Inflammatory macrophage treated with lipopolysaccharide for 4 hours (primary cell): Measurements from ENCODE around the gene NOTCH2.
"Not testable (repeated sequence)": the region's sequence is repeated elsewhere in the genome, so short reads cannot be mapped to it uniquely, and the experiment has no call there.

ENCODE experiments used
- DNase-seq: peaks from one replicate; pipeline ENCODE4 v3.0.0-alpha.2; 2020

NOTCH2 gene

DNA sequence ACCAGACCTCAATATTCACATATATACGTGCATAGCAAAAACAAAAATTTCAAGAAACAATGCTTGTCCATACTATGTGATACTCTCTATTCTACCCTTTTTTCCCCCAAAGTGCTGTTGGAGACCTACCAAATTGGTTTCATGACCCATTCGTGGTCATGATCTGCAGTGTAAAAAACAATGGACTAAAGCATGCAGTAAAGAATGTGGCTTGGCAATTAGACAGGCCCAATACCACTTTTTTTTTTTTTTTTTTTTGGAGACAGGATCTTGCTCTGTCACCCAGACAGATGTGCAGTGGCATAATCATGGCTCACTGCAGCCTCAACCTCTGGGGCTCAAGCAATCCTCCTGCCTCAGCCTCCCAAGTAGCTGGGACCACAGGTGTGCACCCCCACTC is 21.3 kb downstream of the NOTCH2 start:
- DNase-seq = not testable (repeated sequence)

GRCh38 chr1:120041771-120042170 is 27.7 kb downstream of the NOTCH2 start:
- not testable (repeated sequence) for DNase-seq

DNA sequence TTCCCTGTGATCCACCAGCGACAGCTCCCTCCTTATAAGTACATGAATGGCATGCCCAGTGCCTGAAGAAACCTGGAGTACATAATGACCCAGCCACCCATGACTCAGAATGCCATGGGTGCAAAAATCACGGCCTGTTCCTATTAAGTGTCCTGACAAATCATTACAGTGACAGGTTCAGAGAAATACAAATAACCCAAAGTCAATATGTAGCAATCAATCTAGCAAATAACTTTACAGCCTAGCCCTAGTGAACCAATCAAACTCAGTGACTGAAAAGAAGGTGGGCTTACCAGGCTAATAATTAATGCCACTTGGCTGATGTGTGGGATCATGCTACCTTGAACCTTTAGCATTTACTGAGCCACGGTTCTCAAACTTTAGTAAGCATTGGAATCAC is 37.2 kb downstream of the NOTCH2 start:
- DNase-seq = not testable (repeated sequence)

- not testable (repeated sequence) for DNase-seq
Measured at GRCh38 chr1:120023791-120024190, 45.7 kb downstream of the NOTCH2 start.

DNA sequence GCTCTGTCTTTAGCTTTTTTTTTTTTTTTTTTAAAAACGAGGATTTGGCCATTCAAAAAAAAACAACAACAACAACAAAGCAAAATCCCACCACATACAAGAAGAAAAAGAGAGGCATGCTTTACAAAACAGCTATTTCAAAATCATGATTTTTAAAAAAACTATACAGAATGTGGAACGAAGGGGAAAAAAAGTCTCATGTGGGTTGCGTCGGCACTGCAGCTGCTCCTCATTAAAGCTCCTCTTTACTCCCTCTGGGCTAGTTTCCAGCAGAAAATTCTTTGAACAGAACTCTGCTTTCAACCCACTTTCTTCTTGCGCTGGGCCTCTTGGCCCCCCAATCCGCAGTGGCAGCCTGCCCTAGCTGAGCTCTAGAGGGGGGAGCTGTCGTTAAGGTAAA is 54.5 kb downstream of the NOTCH2 start:
- DNase-seq = not testable (repeated sequence)

GRCh38 chr1:120008320-120008719 is 61.1 kb downstream of the NOTCH2 start:
- DNase-seq = not testable (repeated sequence)

- not testable (repeated sequence) for DNase-seq
Measured at GRCh38 chr1:120007850-120008249, 61.6 kb downstream of the NOTCH2 start.

DNA sequence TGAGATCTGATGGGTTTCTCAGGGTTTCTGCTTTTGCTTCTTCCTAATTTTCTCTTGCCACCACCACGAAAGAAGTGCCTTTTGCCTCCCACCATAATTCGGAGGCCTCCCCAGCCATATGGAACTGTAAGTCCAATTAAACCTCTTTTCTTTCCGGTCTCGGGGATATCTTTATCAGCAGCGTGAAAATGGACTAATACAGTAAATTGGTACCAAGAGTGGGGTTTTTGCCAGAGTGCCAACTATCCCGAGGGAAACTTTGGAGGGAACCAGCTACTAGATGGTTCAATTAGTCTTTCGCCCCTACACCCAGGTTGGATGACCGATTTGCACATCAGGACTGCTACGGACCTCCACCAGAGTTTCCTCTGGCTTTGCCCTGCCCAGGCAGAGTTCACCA is 68.4 kb downstream of the NOTCH2 start:
- not testable (repeated sequence) for DNase-seq

DNA sequence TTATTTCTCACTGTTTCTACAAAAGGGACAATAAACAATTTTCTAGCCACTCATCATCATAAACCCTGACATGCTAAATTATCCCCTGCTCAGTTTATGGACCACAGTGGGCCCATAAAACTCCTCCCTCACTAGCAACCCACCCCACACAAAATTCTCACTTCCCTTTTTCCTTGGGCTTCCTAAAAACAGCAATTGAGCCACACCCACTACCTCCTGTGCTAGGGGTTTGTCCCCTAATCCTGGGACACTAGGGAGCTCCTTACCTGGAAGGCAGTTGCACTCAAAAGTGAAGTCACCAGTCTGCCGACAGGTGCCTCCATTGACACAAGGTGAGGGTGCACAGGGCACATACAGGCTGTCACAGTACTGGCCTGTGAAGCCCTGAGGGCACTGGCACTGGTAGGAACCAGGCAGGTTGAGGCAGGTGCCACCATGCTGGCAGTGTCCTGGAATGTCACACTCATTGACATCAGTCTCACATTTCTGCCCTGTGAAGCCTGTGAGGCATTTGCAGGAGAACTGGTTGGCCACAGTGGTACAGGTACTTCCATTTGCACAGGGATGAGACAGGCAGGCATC is 72.6 kb downstream of the NOTCH2 start:
- DNase-seq = not testable (repeated sequence)

- DNase-seq = not testable (repeated sequence)
Measured at GRCh38 chr1:119995975-119996374, 73.5 kb downstream of the NOTCH2 start.

- DNase-seq = peak; percentile 94
Measured at GRCh38 chr1:119988306-119989062, 81.0 kb downstream of the NOTCH2 start.

GRCh38 chr1:119987686-119988085 is 81.8 kb downstream of the NOTCH2 start:
- peak; percentile 85 for DNase-seq

GRCh38 chr1:119987112-119987511 is 82.3 kb downstream of the NOTCH2 start:
- DNase-seq = peak; percentile 97

DNA sequence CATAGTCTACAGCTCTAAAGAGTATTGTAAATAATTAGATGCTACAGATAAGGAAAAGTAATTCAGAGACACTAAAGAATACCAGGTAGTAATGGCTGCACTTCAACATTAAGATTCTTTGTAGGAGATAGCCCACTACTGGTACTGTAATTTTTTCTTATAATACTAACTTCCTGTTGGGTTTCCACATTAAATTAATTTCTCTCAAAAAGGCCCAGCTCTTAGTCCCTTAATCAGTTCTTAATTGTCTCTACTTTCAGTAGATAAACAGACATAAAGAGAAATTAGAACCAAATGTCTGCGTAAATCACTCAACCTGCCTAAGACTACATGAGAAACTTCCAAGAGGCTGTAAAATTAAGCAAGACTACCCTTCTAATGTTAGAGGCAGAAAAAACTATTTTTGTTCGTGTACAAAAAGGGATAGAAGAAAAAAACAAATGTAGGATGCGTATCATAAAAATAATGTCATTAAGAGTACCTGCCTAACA is 83.4 kb downstream of the NOTCH2 start:
- DNase-seq = no peak

- DNase-seq = no peak
Measured at GRCh38 chr1:119984771-119985170, 84.7 kb downstream of the NOTCH2 start.

DNA sequence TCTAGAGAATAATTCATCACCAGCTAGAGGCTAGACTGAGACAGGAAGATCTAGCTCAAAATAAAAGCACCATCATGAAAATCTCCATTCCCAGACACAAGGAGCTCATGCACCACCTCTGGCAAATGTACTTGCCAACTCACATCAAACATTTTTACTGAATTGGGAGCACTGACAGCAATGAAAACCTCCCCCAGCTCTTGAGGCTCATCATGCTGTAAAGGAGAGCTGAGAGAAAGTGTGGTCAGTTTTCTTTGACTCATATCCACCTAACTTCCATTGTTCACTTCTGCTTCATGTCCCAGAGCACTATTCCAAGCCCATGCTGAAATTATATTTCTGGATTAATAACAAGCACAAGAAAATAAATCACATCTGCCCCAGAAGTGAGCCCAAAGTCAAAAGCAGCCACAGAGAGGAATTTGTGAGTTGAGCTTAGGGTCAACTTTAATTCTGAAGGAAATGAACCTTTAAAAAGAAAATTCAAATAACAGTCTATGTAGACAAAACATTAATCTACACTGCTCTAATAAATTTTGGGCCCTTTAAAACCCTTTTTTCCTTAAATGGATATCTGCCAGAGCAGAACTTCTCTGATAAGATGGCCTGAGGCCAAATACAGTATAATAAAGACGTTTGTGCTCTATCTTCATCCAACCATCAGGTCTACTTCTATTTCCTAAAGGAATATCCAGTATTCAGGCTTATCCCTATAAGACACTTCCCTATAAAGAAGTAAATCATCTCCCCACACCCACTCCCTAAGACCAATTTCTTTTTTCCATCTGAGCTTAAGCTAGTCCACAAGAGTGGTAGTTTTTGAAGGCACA is 87.3 kb downstream of the NOTCH2 start:
- DNase-seq = no peak

DNA sequence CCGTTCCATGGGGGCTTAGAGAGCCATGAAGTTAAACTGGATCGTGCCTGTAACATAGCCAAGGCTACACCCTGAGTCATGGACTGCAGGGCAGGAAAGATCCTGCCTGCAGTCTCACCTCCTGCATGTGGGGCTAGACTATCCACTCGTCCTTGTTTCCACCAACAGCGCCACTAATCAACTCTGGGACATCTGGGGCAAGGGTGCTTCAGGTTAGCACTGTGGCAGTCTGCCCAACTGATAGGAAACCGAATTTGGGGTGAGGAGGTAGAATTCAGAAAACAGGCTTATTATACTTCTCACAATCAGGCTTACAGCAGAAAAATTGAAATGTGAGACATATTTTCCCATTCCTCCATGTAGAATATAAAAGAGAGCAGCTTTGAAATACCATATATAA is 88.0 kb downstream of the NOTCH2 start:
- DNase-seq = no peak

GRCh38 chr1:119978018-119978505 is 91.4 kb downstream of the NOTCH2 start:
- peak; percentile 29 for DNase-seq

DNA sequence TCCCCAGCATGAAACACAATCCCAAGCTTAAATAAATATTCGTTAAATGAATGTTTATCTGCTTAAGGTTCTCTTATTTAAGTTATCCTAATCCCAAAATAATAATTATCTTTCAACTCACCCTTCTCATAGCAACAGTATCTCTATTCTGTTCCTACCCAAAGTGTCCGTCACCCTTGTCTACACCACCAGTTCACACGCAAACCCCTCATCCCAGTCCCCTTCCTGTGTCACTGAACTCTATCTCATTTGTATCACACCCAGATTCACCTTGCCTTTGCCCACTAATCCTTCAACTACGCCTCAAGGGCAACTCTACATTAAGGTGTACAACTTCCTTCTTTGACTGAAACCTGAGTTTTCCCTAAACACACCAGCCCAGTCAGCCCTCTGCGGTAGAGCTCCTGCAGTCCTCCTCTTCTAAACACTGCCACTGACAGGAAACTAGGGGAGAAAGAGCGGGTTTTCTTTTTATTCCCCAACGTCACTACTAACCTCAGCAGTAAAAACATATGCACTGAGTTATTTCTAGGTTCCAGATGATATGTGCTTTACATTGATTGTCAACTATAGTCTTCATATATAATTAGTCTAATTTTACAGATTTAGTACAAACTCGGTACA is 92.2 kb downstream of the NOTCH2 start:
- not testable (repeated sequence) for DNase-seq

DNA sequence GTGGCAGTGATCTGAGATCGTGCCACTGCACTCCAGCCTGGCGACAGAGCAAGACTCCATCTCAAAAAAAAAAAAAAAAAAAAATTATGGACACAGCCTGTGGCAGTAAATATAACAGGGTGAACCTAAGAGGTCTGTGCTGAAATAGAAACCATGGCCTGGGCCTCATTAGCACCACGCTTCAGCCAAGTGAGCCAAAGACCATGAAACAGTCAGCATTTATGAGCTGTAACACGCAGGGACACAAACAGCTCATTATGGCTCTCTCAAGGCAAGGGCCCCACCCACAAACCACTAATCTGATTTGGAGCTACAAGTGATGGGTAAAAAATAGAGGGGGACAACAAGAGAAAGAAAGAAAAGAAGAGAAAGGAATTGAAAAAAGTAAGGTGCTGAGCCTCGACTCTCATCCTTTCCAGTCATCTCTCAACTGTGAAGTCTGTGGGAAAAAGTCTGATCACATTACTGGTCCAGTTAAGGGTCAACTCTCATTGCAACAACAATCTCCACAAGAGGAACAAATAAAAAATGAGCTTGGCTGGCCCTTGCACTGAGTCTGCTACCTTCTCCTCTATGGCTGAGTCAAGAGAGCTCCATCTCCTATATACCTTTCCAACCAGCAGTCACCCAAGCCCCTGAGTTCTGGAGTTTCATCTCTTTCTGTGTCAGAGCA is 93.7 kb downstream of the NOTCH2 start:
- not testable (repeated sequence) for DNase-seq

- DNase-seq = peak; percentile 27
Measured at GRCh38 chr1:119975006-119975405, 94.5 kb downstream of the NOTCH2 start.

- DNase-seq = no peak
Measured at GRCh38 chr1:119974013-119974412, 95.4 kb downstream of the NOTCH2 start.
